NCI-H69 (cell line): ENCODE measurements around the gene PARP16.
"Not testable (repeated sequence)": the region's sequence is repeated elsewhere in the genome, so short reads cannot be mapped to it uniquely, and the experiment has no call there.

ENCODE experiments used
- DNase-seq: peaks from one replicate; lab custom pipeline; 2025; lab: John Stamatoyannopoulos, UW

Gene PARP16

GRCh38 chr15:65233696-65234095 lies 53.0 kb downstream of the PARP16 start:
- no peak for DNase-seq

GRCh38 chr15:65232520-65232919 lies 54.2 kb downstream of the PARP16 start:
- no peak for DNase-seq

- DNase-seq = no peak
Measured at GRCh38 chr15:65231306-65231705, 55.4 kb downstream of the PARP16 start.

- not testable (repeated sequence) for DNase-seq
Measured at GRCh38 chr15:65226901-65227300, 59.8 kb downstream of the PARP16 start.

- no peak for DNase-seq
Measured at GRCh38 chr15:65226221-65226620, 60.5 kb downstream of the PARP16 start.

- DNase-seq = no peak
Measured at GRCh38 chr15:65223996-65224395, 62.7 kb downstream of the PARP16 start.

- DNase-seq = no peak
Measured at GRCh38 chr15:65222891-65223290, 63.8 kb downstream of the PARP16 start.

GRCh38 chr15:65221697-65222096 lies 65.0 kb downstream of the PARP16 start:
- DNase-seq = no peak

GRCh38 chr15:65219137-65219536 lies 67.5 kb downstream of the PARP16 start:
- DNase-seq = no peak

GRCh38 chr15:65217526-65218482 lies 68.9 kb downstream of the PARP16 start:
- DNase-seq = no peak

GRCh38 chr15:65215496-65215895 lies 71.2 kb downstream of the PARP16 start:
- DNase-seq = no peak

- DNase-seq = no peak
Measured at GRCh38 chr15:65214010-65214409, 72.7 kb downstream of the PARP16 start.

GRCh38 chr15:65213241-65213640 lies 73.4 kb downstream of the PARP16 start:
- no peak for DNase-seq

GRCh38 chr15:65212097-65212496 lies 74.6 kb downstream of the PARP16 start:
- peak; percentile 67 for DNase-seq

GRCh38 chr15:65211482-65211982 lies 75.2 kb downstream of the PARP16 start:
- DNase-seq = peak; percentile 84

GRCh38 chr15:65210770-65211481 lies 75.8 kb downstream of the PARP16 start, which contains the start of gene CILP:
Gene CILP, minus strand, starts transcription at chr15:65211473. Its CDS starts 1,718 bp downstream, at chr15:65209755.
- DNase-seq = no peak

GRCh38 chr15:65209701-65210643 lies 76.7 kb downstream of the PARP16 start:
- DNase-seq = no peak

- no peak for DNase-seq
Measured at GRCh38 chr15:65208647-65209046, 78.0 kb downstream of the PARP16 start.
